Camera-type eye (tissue), 1 donor: ENCODE results near the gene ZNF544. TPM values are rescaled to one million over a fixed set of nuclear protein-coding genes. Genes with fewer than 3 reads are reported as not detected.

Source experiments
- total RNA-seq: library from RNA; depleted of rRNA; stranded (reverse); fragments of >200 nt; gene quantifications from one replicate; pipeline ENCODE4 v1.2.3, GENCODE V29; 2014

ZNF544 gene
- total RNA-seq: 105 TPM

GRCh38 chr19:58228585-58229254 is at the start of gene ZNF544:
ZNF544 (plus strand) TSS chr19:58228914; CDS start chr19:58244024, 15,110 bp downstream.

GRCh38 chr19:58182989-58183816 is 45.5 kb upstream of the ZNF544 start, which contains the start of gene ZNF274:
ZNF274 (plus strand) TSS chr19:58183061; CDS start chr19:58183966, 905 bp downstream.

GRCh38 chr19:58278541-58279041 is 49.9 kb downstream of the ZNF544 start, which contains the start of gene ZNF8:
ZNF8 (plus strand) TSS chr19:58278955; CDS start chr19:58279082, 127 bp downstream.

GRCh38 chr19:58305065-58305931 is 76.6 kb downstream of the ZNF544 start, which contains the start of gene ERVK3-1:
ERVK3-1 (plus strand) TSS chr19:58305377; CDS start chr19:58312169, 6,792 bp downstream.

Other genes with a start within 250 kb of the ZNF544 start
- gene ZNF606, start 226.1 kb upstream of the ZNF544 start, total RNA-seq: 101 TPM
- 0.38 TPM for gene ZSCAN1, start 194.9 kb upstream of the ZNF544 start, total RNA-seq
- 25.1 TPM for gene ZNF135, start 169.6 kb upstream of the ZNF544 start, total RNA-seq
- 140 TPM for gene ZSCAN18, start 130.7 kb upstream of the ZNF544 start, total RNA-seq
- 30.3 TPM for gene ZNF329, start 78.1 kb upstream of the ZNF544 start, total RNA-seq
- gene ZNF274, start 45.9 kb upstream of the ZNF544 start, total RNA-seq: 37.1 TPM
- gene ZNF8, start 50.0 kb downstream of the ZNF544 start, total RNA-seq: 21.1 TPM
- 37.8 TPM for gene ERVK3-1, start 76.5 kb downstream of the ZNF544 start, total RNA-seq
- 4.1 TPM for gene ZSCAN22, start 98.1 kb downstream of the ZNF544 start, total RNA-seq
- gene A1BG, start 124.6 kb downstream of the ZNF544 start, total RNA-seq: 6.0 TPM
- gene ZNF497, start 133.8 kb downstream of the ZNF544 start, total RNA-seq: 8.7 TPM
- 4.4 TPM for gene ZNF837, start 152.1 kb downstream of the ZNF544 start, total RNA-seq
- gene RPS5, start 158.4 kb downstream of the ZNF544 start, total RNA-seq: 834 TPM
- not detected for gene RNF225, start 166.7 kb downstream of the ZNF544 start, total RNA-seq
- gene ZNF584, start 179.7 kb downstream of the ZNF544 start, total RNA-seq: 20.0 TPM
- 13.2 TPM for gene ZNF132, start 211.2 kb downstream of the ZNF544 start, total RNA-seq
- gene ZNF324B, start 222.7 kb downstream of the ZNF544 start, total RNA-seq: 19.1 TPM
- 35.8 TPM for gene ZNF324, start 238.2 kb downstream of the ZNF544 start, total RNA-seq
- gene ZNF446, start 247.4 kb downstream of the ZNF544 start, total RNA-seq: 19.0 TPM